NCI-H2227 treated with DMSO at 0.1 percent for 48 hours (cell line): ENCODE data around the gene SPATA33.
"Not testable (repeated sequence)": the region's sequence is repeated elsewhere in the genome, so short reads cannot be mapped to it uniquely, and the experiment has no call there.

Experiments
- DNase-seq: peaks from one replicate; lab custom pipeline; 2025; lab: John Stamatoyannopoulos, UW

SPATA33 gene

GRCh38 chr16:89629827-89630610 lies 27.6 kb upstream of the SPATA33 start:
- no peak for DNase-seq

- no peak for DNase-seq
Observed at GRCh38 chr16:89633064-89633631, 24.5 kb upstream of the SPATA33 start.

GRCh38 chr16:89634463-89635385 lies 22.9 kb upstream of the SPATA33 start:
- DNase-seq: not testable (repeated sequence)

GRCh38 chr16:89636663-89637062 lies 21.0 kb upstream of the SPATA33 start:
- DNase-seq: no peak

- no peak for DNase-seq
Observed at GRCh38 chr16:89637379-89637778, 20.3 kb upstream of the SPATA33 start.

GRCh38 chr16:89638455-89638854 lies 19.2 kb upstream of the SPATA33 start:
- no peak for DNase-seq

- DNase-seq: no peak
Observed at GRCh38 chr16:89639385-89639784, 18.3 kb upstream of the SPATA33 start.

- no peak for DNase-seq
Observed at GRCh38 chr16:89641458-89642119, 16.0 kb upstream of the SPATA33 start.

GRCh38 chr16:89642574-89642973 lies 15.1 kb upstream of the SPATA33 start:
- no peak for DNase-seq

GRCh38 chr16:89643769-89644300 lies 13.8 kb upstream of the SPATA33 start:
- DNase-seq: no peak

- DNase-seq: no peak
Observed at GRCh38 chr16:89645122-89645521, 12.5 kb upstream of the SPATA33 start.

- no peak for DNase-seq
Observed at GRCh38 chr16:89646270-89646669, 11.4 kb upstream of the SPATA33 start.

GRCh38 chr16:89646906-89647305 lies 10.7 kb upstream of the SPATA33 start:
- no peak for DNase-seq

- DNase-seq: no peak
Observed at GRCh38 chr16:89651584-89651983, 6.1 kb upstream of the SPATA33 start.

- DNase-seq: no peak
Observed at GRCh38 chr16:89653656-89654295, 3.9 kb upstream of the SPATA33 start.

- no peak for DNase-seq
Observed at GRCh38 chr16:89655062-89655643, 2.5 kb upstream of the SPATA33 start.

GRCh38 chr16:89656435-89657121 lies 1.1 kb upstream of the SPATA33 start:
- DNase-seq: no peak

- DNase-seq: no peak
Observed at GRCh38 chr16:89658221-89658879, 714 bp downstream of the SPATA33 start.

GRCh38 chr16:89660146-89660545 lies 2.5 kb downstream of the SPATA33 start:
- no peak for DNase-seq

- no peak for DNase-seq
Observed at GRCh38 chr16:89661215-89661614, 3.6 kb downstream of the SPATA33 start.
